Activated T-helper 1 cell treated with anti-CD3 and anti-CD28 coated beads, Interleukin-12 subunit alpha, Interleukin-12 subunit beta, Interleukin-2, Interleukin-4 antibody, amounts not matched to agents 30 ng/mL and 10 ng/mL and 1 ng/mL, durations not matched to agents 14 hours and 24 hours and 36 hours (primary cell): Measurements from ENCODE around the gene MDK. TPM values are rescaled to one million over a fixed set of nuclear protein-coding genes. Genes with fewer than 3 reads are reported as not detected.

Experiments
- DNase-seq: peaks from one replicate; pipeline ENCODE4 v3.0.0; 2021; ENCODE audit warnings: low spot score
- H3K27ac Mint-ChIP-seq: one replicate; pipeline ENCODE4 v1.8.0; 2021; ENCODE audit warnings: mild to moderate bottlenecking, mixed read lengths
- H3K27me3 Mint-ChIP-seq: one replicate; pipeline ENCODE4 v1.8.0; 2022; ENCODE audit warnings: mild to moderate bottlenecking, moderate library complexity, mixed read lengths; ENCODE audit not compliant: insufficient read depth
- H3K36me3 Mint-ChIP-seq: one replicate; pipeline ENCODE4 v1.8.0; 2021; ENCODE audit warnings: low read depth, mixed read lengths
- H3K4me1 Mint-ChIP-seq: one replicate; pipeline ENCODE4 v1.8.0; 2021; ENCODE audit warnings: low read depth, mixed read lengths
- H3K4me3 Mint-ChIP-seq: one replicate; pipeline ENCODE4 v1.8.0; 2021; ENCODE audit warnings: mild to moderate bottlenecking, moderate library complexity, mixed read lengths
- H3K9me3 Mint-ChIP-seq: one replicate; pipeline ENCODE4 v1.8.0; 2021; ENCODE audit warnings: mixed read lengths
- intact Hi-C: fragments of 100-400 bp; cut with micrococcal nuclease; formaldehyde crosslinking; loops from one replicate; pipeline ENCODE4 v1.15.1; 2024
- total RNA-seq: library from RNA; stranded (reverse); gene quantifications from 2 replicates; pipeline ENCODE4 v1.2.3, GENCODE V29; 2022

The MDK gene, protein sequence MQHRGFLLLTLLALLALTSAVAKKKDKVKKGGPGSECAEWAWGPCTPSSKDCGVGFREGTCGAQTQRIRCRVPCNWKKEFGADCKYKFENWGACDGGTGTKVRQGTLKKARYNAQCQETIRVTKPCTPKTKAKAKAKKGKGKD
- total RNA-seq, result 5.0 and 7.1 TPM in 2 replicates

- H3K27ac Mint-ChIP-seq, result no peak within 1 kb of the TSS
Measured at GRCh38 chr11:46381048-46381818, at the start of gene MDK. Gene MDK, plus strand, starts transcription at chr11:46381669. Its CDS starts 389 bp downstream, at chr11:46382058.

GRCh38 chr11:46332093-46332567, 49.3 kb upstream of the MDK start:
- peaks cover 66% of the 10 kb centered on the region for H3K27me3 Mint-ChIP-seq
- H3K4me1 Mint-ChIP-seq, result peaks cover 19% of the 10 kb centered on the region
- intact Hi-C loops, result no loop called here
- H3K27ac Mint-ChIP-seq, result no peak overlapping the region
- peaks cover 4% of the 10 kb centered on the region for H3K36me3 Mint-ChIP-seq
- H3K4me3 Mint-ChIP-seq, result peak overlapping the region; percentile 68
- DNase-seq, result no peak
- no peaks in the 10 kb centered on the region for H3K9me3 Mint-ChIP-seq

More at GRCh38 chr11:46381048-46381818, at the start of gene MDK:
- intact Hi-C loops, result loop anchor here (2.0 to 5.0 kb wide), 2 partner anchors 14 to 144 kb away; no protein-coding TSS in a partner anchor
- peaks cover 24% of the 10 kb centered on the region for H3K36me3 Mint-ChIP-seq
- no peak for DNase-seq
- peaks cover 7% of the 10 kb centered on the region for H3K27me3 Mint-ChIP-seq
- no peaks in the 10 kb centered on the region for H3K9me3 Mint-ChIP-seq
- peak within 1 kb of the TSS; percentile 78 for H3K4me3 Mint-ChIP-seq
- H3K4me1 Mint-ChIP-seq, result no peaks in the 10 kb centered on the region

- H3K36me3 Mint-ChIP-seq, result peaks cover 4% of the 10 kb centered on the region
- DNase-seq, result no peak
- no peaks in the 10 kb centered on the region for H3K9me3 Mint-ChIP-seq
- no peak overlapping the region for H3K27ac Mint-ChIP-seq
- peak overlapping the region; percentile 47 for H3K4me3 Mint-ChIP-seq
- H3K27me3 Mint-ChIP-seq, result peaks cover 61% of the 10 kb centered on the region
- intact Hi-C loops, result no loop called here
- peaks cover 23% of the 10 kb centered on the region for H3K4me1 Mint-ChIP-seq
Measured at GRCh38 chr11:46332568-46333393, 48.7 kb upstream of the MDK start.

- intact Hi-C loops, result no loop called here
- peaks cover 25% of the 10 kb centered on the region for H3K4me1 Mint-ChIP-seq
- H3K36me3 Mint-ChIP-seq, result peaks cover 4% of the 10 kb centered on the region
- H3K4me3 Mint-ChIP-seq, result peak overlapping the region; percentile 53
- H3K27ac Mint-ChIP-seq, result no peak overlapping the region
- H3K9me3 Mint-ChIP-seq, result no peaks in the 10 kb centered on the region
- no peak for DNase-seq
- peaks cover 54% of the 10 kb centered on the region for H3K27me3 Mint-ChIP-seq
Measured at GRCh38 chr11:46333394-46333947, 48.0 kb upstream of the MDK start.

DNA sequence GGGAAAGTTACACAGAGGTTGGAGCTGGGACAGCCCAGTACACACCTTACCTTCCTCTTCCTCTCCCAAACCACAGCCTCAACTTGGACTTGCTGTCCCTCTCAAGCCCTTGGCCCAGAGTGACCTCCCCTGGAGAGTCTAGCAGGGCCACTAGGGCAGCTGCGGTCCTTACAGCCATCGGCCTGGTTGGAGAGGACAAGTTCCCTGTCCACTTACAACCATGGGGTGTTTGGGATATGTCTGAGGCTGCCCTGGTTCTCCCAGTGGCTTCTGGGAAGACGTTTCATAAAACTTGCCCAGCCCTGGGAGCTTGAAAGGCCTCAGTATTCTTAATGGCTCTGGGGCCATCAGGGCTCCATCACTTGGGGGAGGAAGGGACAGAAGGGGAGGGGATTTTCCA, 47.3 kb upstream of the MDK start:
- Mint-ChIP-seq H3K27ac (no peak overlapping the region), H3K36me3 (peaks cover 4% of the 10 kb centered on the region), H3K27me3 (peaks cover 49% of the 10 kb centered on the region), H3K4me1 (peaks cover 30% of the 10 kb centered on the region), H3K9me3 (no peaks in the 10 kb centered on the region), H3K4me3 (no peak overlapping the region)
- intact Hi-C loops, result no loop called here
- no peak for DNase-seq

DNA sequence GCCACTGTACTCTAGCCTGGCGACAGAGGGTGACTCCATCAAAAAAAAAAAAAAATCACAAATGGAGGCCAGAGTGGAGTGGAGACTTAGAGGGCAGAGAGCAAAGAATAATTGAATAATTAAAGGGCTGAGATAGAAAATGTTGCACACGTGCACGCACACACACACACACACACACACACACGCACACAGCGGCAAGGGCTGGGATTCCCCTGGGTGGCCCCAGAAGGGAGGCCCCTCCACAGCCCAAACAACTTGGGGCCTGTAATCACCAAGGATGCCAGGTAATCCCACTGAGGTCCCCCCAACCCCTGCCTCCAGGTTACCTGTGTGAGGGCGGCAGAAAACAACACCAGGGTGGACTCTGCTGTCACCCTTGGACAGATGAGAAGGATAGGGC, 46.2 kb upstream of the MDK start:
- no peak overlapping the region for H3K4me3 Mint-ChIP-seq
- H3K9me3 Mint-ChIP-seq, result no peaks in the 10 kb centered on the region
- peak overlapping the region; percentile 72 for H3K27ac Mint-ChIP-seq
- intact Hi-C loops, result no loop called here
- DNase-seq, result no peak
- H3K27me3 Mint-ChIP-seq, result peaks cover 40% of the 10 kb centered on the region
- H3K4me1 Mint-ChIP-seq, result peaks cover 29% of the 10 kb centered on the region
- peaks cover 4% of the 10 kb centered on the region for H3K36me3 Mint-ChIP-seq

DNA sequence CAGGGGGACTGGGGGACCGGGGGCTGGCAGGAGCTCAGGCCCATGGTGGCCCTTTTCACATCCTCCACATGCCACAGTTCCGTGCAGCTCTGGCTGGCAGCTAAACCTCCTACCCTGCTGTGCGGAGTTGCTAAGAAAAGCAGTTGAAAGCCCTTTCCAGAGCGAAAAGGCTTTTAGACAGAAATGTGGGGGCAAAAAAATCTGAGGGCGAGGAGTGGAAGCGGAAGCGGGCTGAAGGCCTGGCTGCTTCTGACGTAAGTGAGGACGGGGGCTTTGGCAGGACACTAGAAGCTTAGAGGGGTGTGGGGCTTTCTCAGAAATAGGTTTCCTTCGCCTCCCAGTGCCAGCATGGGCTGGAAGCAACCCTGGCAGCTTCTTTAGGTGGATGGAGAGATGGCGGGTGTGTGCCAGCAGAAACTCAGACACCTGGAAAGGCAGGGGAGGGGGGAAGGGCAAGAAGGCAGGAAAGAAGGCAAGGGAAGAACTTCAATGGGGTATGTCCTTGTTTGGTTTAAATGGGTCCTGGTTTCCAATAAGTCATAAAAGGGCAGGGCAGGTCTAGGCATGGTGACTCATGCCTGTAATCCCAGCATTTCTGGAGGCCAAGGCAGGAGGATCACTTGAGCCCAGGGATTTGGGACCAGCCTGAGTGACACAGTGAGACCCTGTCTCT, 45.4 kb upstream of the MDK start:
- Mint-ChIP-seq H3K36me3 (peaks cover 4% of the 10 kb centered on the region), H3K4me3 (no peak overlapping the region), H3K9me3 (no peaks in the 10 kb centered on the region), H3K27ac (peak overlapping the region; percentile 19), H3K27me3 (peaks cover 32% of the 10 kb centered on the region), H3K4me1 (peaks cover 21% of the 10 kb centered on the region)
- DNase-seq, result no peak
- intact Hi-C loops, result no loop called here

DNA sequence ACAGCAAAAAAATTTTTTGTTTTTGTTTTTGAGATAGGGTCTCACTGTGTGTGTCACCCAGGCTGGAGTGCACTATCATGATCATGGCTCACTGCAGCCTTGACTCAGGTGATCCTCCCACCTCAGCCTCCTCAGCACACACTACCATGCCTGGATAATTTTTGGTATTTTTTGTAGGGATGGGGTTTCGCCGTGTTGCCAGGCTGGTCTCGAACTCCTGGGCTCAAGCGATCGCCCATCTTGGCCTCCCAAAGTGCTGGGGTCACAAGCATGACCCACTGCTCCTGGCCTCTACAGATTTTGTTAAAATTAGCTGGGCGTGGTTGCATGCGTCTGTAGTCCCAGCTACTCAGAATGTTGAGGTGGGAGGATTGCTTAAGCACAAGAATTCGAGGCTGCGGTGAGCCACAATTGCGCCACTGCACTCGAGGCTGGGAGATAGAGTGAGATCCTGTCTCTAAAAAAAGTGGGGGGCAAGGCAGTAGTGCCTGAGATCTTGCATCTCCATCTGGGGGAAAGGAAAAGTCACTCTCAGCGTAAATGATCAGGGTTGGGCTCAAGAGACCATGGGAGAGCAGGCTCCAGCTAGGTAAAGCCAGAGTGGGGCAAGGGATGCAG, 44.8 kb upstream of the MDK start:
- intact Hi-C loops, result no loop called here

DNA sequence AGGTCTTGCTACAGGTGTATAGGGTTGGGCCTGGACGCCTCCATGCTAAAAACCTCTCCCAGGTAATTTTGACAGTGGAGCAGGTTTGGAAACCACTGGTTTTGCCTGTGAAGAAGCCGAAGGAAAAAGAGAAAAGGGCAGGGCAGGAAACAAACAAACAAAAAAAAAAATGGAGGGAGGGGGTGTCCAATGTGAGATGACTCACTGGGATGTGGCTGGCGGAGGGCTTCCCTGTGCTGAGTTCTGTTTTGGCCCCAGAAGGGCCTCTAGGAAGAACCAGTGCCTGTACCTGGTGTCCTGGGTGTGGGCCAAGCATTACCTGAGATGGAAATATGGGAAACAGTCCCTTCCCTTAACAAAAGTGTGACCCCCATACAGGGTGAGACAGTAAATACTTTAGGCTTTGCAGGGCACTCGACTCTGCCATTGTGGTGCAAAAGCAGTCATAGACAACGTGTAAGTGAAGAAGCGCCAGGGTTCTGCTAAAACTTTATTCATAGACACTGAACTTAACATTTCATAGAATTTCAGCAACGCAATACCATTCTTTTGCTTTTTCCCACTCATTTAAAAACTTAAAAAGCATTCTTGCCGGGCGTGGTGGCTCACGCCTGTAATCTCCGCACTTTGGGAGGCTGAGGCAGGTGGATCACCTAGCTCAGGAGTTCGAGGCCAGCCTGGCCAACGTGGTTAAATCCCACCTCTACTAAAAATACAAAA, 43.7 kb upstream of the MDK start:
- Mint-ChIP-seq H3K4me3 (no peak overlapping the region), H3K27me3 (peaks cover 20% of the 10 kb centered on the region), H3K9me3 (no peaks in the 10 kb centered on the region), H3K4me1 (peaks cover 29% of the 10 kb centered on the region), H3K36me3 (peaks cover 1% of the 10 kb centered on the region), H3K27ac (peak overlapping the region; percentile 34)
- DNase-seq, result no peak
- intact Hi-C loops, result no loop called here

More for the DNA sequence above, 44.8 kb upstream of the MDK start:
- no peak for DNase-seq
- peaks cover 27% of the 10 kb centered on the region for H3K27me3 Mint-ChIP-seq
- no peaks in the 10 kb centered on the region for H3K9me3 Mint-ChIP-seq
- H3K36me3 Mint-ChIP-seq, result peaks cover 2% of the 10 kb centered on the region
- H3K27ac Mint-ChIP-seq, result no peak overlapping the region
- peaks cover 21% of the 10 kb centered on the region for H3K4me1 Mint-ChIP-seq
- no peak overlapping the region for H3K4me3 Mint-ChIP-seq

DNA sequence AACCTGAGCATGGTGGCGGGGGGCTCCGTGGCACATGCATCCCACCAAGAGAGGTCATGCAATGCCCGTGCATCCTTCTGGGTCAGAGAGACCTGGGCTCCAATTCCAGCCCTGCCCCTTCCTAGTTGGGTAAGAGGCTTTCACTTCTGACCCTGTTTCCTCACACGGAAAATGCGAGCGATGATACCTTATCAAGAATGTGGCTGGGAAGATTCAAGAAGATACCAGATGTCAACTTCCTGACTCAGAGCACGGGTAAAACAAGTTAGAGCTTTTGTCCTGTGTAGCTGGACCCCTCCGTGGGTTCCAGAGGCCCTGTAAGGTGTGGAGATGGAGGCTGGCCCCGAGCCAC, 42.9 kb upstream of the MDK start:
- H3K9me3 Mint-ChIP-seq, result no peaks in the 10 kb centered on the region
- H3K4me1 Mint-ChIP-seq, result peaks cover 31% of the 10 kb centered on the region

GRCh38 chr11:46338988-46339666, 42.3 kb upstream of the MDK start:
- Mint-ChIP-seq H3K36me3 (no peaks in the 10 kb centered on the region), H3K27me3 (peaks cover 15% of the 10 kb centered on the region), H3K4me3 (no peak overlapping the region), H3K9me3 (no peaks in the 10 kb centered on the region), H3K4me1 (peaks cover 36% of the 10 kb centered on the region), H3K27ac (no peak overlapping the region)
- intact Hi-C loops, result no loop called here
- no peak for DNase-seq

More for the DNA sequence above, 42.9 kb upstream of the MDK start:
- no peak for DNase-seq
- H3K27ac Mint-ChIP-seq, result no peak overlapping the region
- intact Hi-C loops, result no loop called here
- H3K4me3 Mint-ChIP-seq, result no peak overlapping the region
- peaks cover 19% of the 10 kb centered on the region for H3K27me3 Mint-ChIP-seq
- H3K36me3 Mint-ChIP-seq, result no peaks in the 10 kb centered on the region
